Endothelial cell of umbilical vein (primary cell): ENCODE measurements around the gene C1QTNF5. TPM values are rescaled to one million over a fixed set of nuclear protein-coding genes. Genes with fewer than 3 reads are reported as not detected.
"Not testable (repeated sequence)": the region's sequence is repeated elsewhere in the genome, so short reads cannot be mapped to it uniquely, and the experiment has no call there.

Source experiments
- BruUV-seq: library from RNA; stranded (reverse); fragments of 400-500 nt; replicated peaks from 2 replicates; lab custom pipeline; 2021; lab: Mats Ljungman, UMichigan
- CTCF ChIA-PET: fragments of 300-600, 350-600 bp; sonication (Branson Sonifier 250); formaldehyde crosslinking; loops from one replicate; lab custom pipeline; 2021; ENCODE audit warnings: antibody characterized with exemption, inconsistent platforms; lab: Charles Lee
- POLR2A ChIA-PET: fragments of 300-600, 350-600 bp; sonication (Branson Sonifier 250); formaldehyde crosslinking; loops from one replicate; lab custom pipeline; 2021; ENCODE audit warnings: antibody characterized with exemption, inconsistent platforms; lab: Charles Lee
- DNase-seq: peaks from one replicate; pipeline ENCODE4 v3.0.0-alpha.2; 2011; ENCODE audit warnings: low read depth, low spot score
- FAIRE-seq: peaks from 2 replicates; lab custom pipeline; 2011; peaks lifted over from hg19 to GRCh38; lab: Jason Lieb, UNC
- H2AFZ ChIP-seq: 2 replicates; pipeline ENCODE4 v1.6.0; 2012; ENCODE audit warnings: low read depth, low read length, control low read depth, inconsistent platforms
- H3K27ac ChIP-seq: 2 replicates; pipeline ENCODE4 v1.5.1; 2011; ENCODE audit warnings: low read depth, mild to moderate bottlenecking, control low read depth, low read length, moderate library complexity; ENCODE audit not compliant: insufficient read depth
- H3K27me3 ChIP-seq, 2 experiments: 2 replicates each; pipeline versions ENCODE4 v1.6.0 to v1.6.1; 2011; ENCODE audit warnings: low read length in 2 of 2, mixed read lengths in 1 of 2; ENCODE audit not compliant: control insufficient read depth in 2 of 2, insufficient read depth in 2 of 2
- H3K36me3 ChIP-seq, 2 experiments: 2 replicates in 1 of 2; 3 replicates in 1 of 2; pipeline ENCODE4 v1.5.1; 2011; ENCODE audit warnings: low read length in 2 of 2, mild to moderate bottlenecking in 1 of 2, moderate library complexity in 1 of 2; ENCODE audit not compliant: control insufficient read depth in 2 of 2, insufficient read depth in 2 of 2; ENCODE audit errors: extremely low read depth in 1 of 2
- H3K4me1 ChIP-seq: 3 replicates; pipeline ENCODE4 v1.5.1; 2011; ENCODE audit warnings: mild to moderate bottlenecking, low read length; ENCODE audit not compliant: control insufficient read depth, insufficient read depth; ENCODE audit errors: extremely low read depth
- H3K4me2 ChIP-seq: 2 replicates; pipeline ENCODE4 v1.6.1; 2011; ENCODE audit warnings: low read length, control low read depth, mixed read lengths; ENCODE audit not compliant: insufficient read depth
- H3K4me3 ChIP-seq, 3 experiments: fragments of 200-600 bp in 1 of 3; sonication (generic), shearing (Covaris generic) in 1 of 3; replicated peaks in 1 of 3; 2 replicates each; pipeline ENCODE4 v1.5.1; 2011 to 2016; ENCODE audit warnings: control low read depth in 3 of 3, low read length in 3 of 3, mild to moderate bottlenecking in 2 of 3, inconsistent platforms in 1 of 3, low read depth in 1 of 3, moderate library complexity in 1 of 3; ENCODE audit not compliant: insufficient read depth in 1 of 3
- H3K79me2 ChIP-seq: 2 replicates; pipeline ENCODE4 v1.6.0; 2012; ENCODE audit warnings: low read length, inconsistent platforms; ENCODE audit not compliant: control insufficient read depth, insufficient read depth
- H3K9ac ChIP-seq: replicated peaks from 2 replicates; pipeline ENCODE3; 2011; ENCODE audit warnings: low read length, control low read depth; ENCODE audit not compliant: insufficient read depth; ENCODE audit errors: extremely low read depth
- H3K9me1 ChIP-seq: replicated peaks from 3 replicates; pipeline ENCODE4 v1.6.0; 2011; ENCODE audit warnings: mild to moderate bottlenecking, low read length; ENCODE audit not compliant: control insufficient read depth, insufficient read depth; ENCODE audit errors: extremely low read depth
- H3K9me3 ChIP-seq: replicated peaks from 2 replicates; pipeline ENCODE4 v1.5.1; 2012; ENCODE audit warnings: low read length, inconsistent platforms; ENCODE audit not compliant: control insufficient read depth, insufficient read depth
- H4K20me1 ChIP-seq: replicated peaks from 2 replicates; pipeline ENCODE3; 2011; ENCODE audit warnings: mild to moderate bottlenecking, low read length; ENCODE audit not compliant: control insufficient read depth, insufficient read depth; ENCODE audit errors: extremely low read depth
- EZH2 ChIP-seq: IDR thresholded peaks from 2 replicates; pipeline ENCODE4 v1.6.1; 2012; ENCODE audit warnings: borderline replicate concordance, low read depth, mild to moderate bottlenecking, moderate library complexity, low read length, inconsistent platforms; ENCODE audit not compliant: severe bottlenecking
- FOS ChIP-seq: IDR thresholded peaks from 2 replicates; pipeline ENCODE4 v1.6.1; 2011; ENCODE audit warnings: mild to moderate bottlenecking, low read length, moderate library complexity, borderline replicate concordance; ENCODE audit not compliant: insufficient read depth
- GATA2 ChIP-seq: IDR thresholded peaks from 2 replicates; pipeline ENCODE4 v1.7.0; 2011; ENCODE audit warnings: low read depth, mild to moderate bottlenecking, moderate library complexity, mixed read lengths, low read length; ENCODE audit not compliant: insufficient read length, insufficient read depth
- JUN ChIP-seq: IDR thresholded peaks from 2 replicates; pipeline ENCODE4 v1.6.1; 2011; ENCODE audit warnings: borderline replicate concordance, low read depth; ENCODE audit not compliant: insufficient read length, insufficient read depth
- MYC ChIP-seq: IDR thresholded peaks from one replicate; pipeline ENCODE4 v1.6.1; 2011; ENCODE audit warnings: mild to moderate bottlenecking, low read depth, low read length
- POLR2A ChIP-seq: IDR thresholded peaks from 2 replicates; pipeline ENCODE4 v1.6.1; 2012; ENCODE audit warnings: low read depth, mild to moderate bottlenecking, control low read depth, low read length
- POLR2AphosphoS5 ChIP-seq: IDR thresholded peaks from 2 replicates; pipeline ENCODE4 v1.6.1; 2012; ENCODE audit warnings: low read depth, mild to moderate bottlenecking, control low read depth, low read length, moderate library complexity; ENCODE audit not compliant: insufficient read depth
- dilution Hi-C: fragments of 300-500 bp; cut with MboI; formaldehyde crosslinking; loops from one replicate; pipeline ENCODE4 v1.15.0; 2019; ENCODE audit warnings: low sequenced_read_pairs; ENCODE audit not compliant: extremely low pct_ligation_motif_present
- intact Hi-C: fragments of 100-400 bp; cut with micrococcal nuclease; formaldehyde crosslinking; loops from one replicate; pipeline ENCODE4 v1.10.0; 2022
- polyA plus RNA-seq, 4 experiments: library from polyadenylated mRNA; depleted of rRNA in 3 of 4; stranded (reverse) in 3 of 4; unstranded in 1 of 4; fragments of >200 nt; gene quantifications; 2 replicates each; pipeline versions ENCODE4 v1.2.1 to v1.2.3, GENCODE V29; 2011 to 2012; ENCODE audit warnings: missing spikeins in 1 of 4
- total RNA-seq: library from RNA; stranded (reverse); gene quantifications from 2 replicates; pipeline ENCODE4 v1.2.3, GENCODE V29; 2021
- TF ChIP-seq, protein P1 (sequence below): IDR thresholded peaks from 2 replicates; pipeline ENCODE4 v1.6.1; 2011; ENCODE audit not compliant: insufficient read depth, insufficient read length
- TF ChIP-seq, protein P2 (sequence below), 2 donors: IDR thresholded peaks; 1 replicate in 1 of 2; 2 replicates in 1 of 2; pipeline ENCODE4 v1.5.1; 2011; ENCODE audit warnings: low read length in 2 of 2, mild to moderate bottlenecking in 2 of 2, moderate library complexity in 2 of 2, control low read depth in 1 of 2, inconsistent platforms in 1 of 2, low read depth in 1 of 2; ENCODE audit not compliant: insufficient read depth in 1 of 2; ENCODE audit errors: extremely low read depth in 1 of 2

The C1QTNF5 gene
- total and polyA plus RNA-seq, 2 donors (not counting 3 experiments of a cell fraction or from before 2014, with no cell fraction given) = 126 to 201 TPM

- intact Hi-C loops = no loop called here
- TF ChIP-seq POLR2A = no peak
- no peak for TF ChIP-seq JUN
- no peak for TF ChIP-seq POLR2AphosphoS5
- TF ChIP-seq, protein P1, sequence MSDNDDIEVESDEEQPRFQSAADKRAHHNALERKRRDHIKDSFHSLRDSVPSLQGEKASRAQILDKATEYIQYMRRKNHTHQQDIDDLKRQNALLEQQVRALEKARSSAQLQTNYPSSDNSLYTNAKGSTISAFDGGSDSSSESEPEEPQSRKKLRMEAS = no peak
- no peak for TF ChIP-seq EZH2
- no peak for TF ChIP-seq GATA2
- no peak for TF ChIP-seq FOS
- no peak for TF ChIP-seq MYC
- TF ChIP-seq, protein P2, sequence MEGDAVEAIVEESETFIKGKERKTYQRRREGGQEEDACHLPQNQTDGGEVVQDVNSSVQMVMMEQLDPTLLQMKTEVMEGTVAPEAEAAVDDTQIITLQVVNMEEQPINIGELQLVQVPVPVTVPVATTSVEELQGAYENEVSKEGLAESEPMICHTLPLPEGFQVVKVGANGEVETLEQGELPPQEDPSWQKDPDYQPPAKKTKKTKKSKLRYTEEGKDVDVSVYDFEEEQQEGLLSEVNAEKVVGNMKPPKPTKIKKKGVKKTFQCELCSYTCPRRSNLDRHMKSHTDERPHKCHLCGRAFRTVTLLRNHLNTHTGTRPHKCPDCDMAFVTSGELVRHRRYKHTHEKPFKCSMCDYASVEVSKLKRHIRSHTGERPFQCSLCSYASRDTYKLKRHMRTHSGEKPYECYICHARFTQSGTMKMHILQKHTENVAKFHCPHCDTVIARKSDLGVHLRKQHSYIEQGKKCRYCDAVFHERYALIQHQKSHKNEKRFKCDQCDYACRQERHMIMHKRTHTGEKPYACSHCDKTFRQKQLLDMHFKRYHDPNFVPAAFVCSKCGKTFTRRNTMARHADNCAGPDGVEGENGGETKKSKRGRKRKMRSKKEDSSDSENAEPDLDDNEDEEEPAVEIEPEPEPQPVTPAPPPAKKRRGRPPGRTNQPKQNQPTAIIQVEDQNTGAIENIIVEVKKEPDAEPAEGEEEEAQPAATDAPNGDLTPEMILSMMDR (IDR thresholded peaks at IDR 0.05; ENCODE audit: extremely low read depth in 1 of 2, insufficient read depth in 1 of 2, low read depth in 1 of 2, low read length in 2 of 2) = no peak
- Histone ChIP-seq H4K20me1 (no peaks in the 10 kb centered on the region), H3K79me2 (no peaks in the 10 kb centered on the region), H3K4me2 (no peak overlapping the region), H3K36me3 (no peaks in the 10 kb centered on the region), H3K27me3 (peaks cover 7 to 14% of the 10 kb centered on the region in 2 experiments), H3K27ac (no peak overlapping the region), H3K9ac (no peak overlapping the region), H3K9me3 (no peaks in the 10 kb centered on the region), H2AFZ (no peak overlapping the region), H3K4me1 (peaks cover 10% of the 10 kb centered on the region), H3K4me3 (no peak overlapping the region), H3K9me1 (no peaks in the 10 kb centered on the region)
- FAIRE-seq (no peak), DNase-seq (no peak)
- ChIA-PET CTCF (no interaction called here), POLR2A (no interaction called here)
- no TSS peak for BruUV-seq
- dilution Hi-C loops = no loop called here
Measured at GRCh38 chr11:119384332-119384731, 43.6 kb upstream of the C1QTNF5 start.

GRCh38 chr11:119382513-119382912 lies 41.8 kb upstream of the C1QTNF5 start:
- H4K20me1 ChIP-seq, H3K36me3 ChIP-seq, POLR2A ChIA-PET, H3K9me1 ChIP-seq, DNase-seq, intact Hi-C loops, H3K4me1 ChIP-seq, H3K4me3 ChIP-seq, H3K9ac ChIP-seq, H3K79me2 ChIP-seq, H3K27ac ChIP-seq, H3K4me2 ChIP-seq, H3K9me3 ChIP-seq, BruUV-seq, H2AFZ ChIP-seq, dilution Hi-C loops: not testable (repeated sequence)
- CTCF ChIA-PET = interaction anchor here (4.6 kb wide), 1 partner anchor 43 kb away, joined by 44 read pairs; the partner anchor contains the start of gene C1QTNF5
- FAIRE-seq = peak; percentile 61
- peaks cover 7 to 14% of the 10 kb centered on the region in 2 experiments for H3K27me3 ChIP-seq
